ENCODE results near the gene RNF138.

The RNF138 gene

GRCh38 chr18:32091724-32092421 is at the start of gene RNF138:
RNF138 (plus strand) TSS chr18:32091874; CDS start chr18:32092777, 903 bp downstream.
- peak within 1 kb of the TSS; percentile 91 for H3K27ac ChIP-seq (ENCODE audit: low read depth, low read length)
- H3K36me3 ChIP-seq (ENCODE audit: insufficient read depth, low read length) = 0 out of 2 replicates have a peak, but pooled peaks cover 4% of the 10 kb centered on the region
- peak within 1 kb of the TSS; percentile 78 for H3K4me3 ChIP-seq (ENCODE audit: low read depth, low read length)
- peaks cover 18% of the 10 kb centered on the region for H3K4me1 ChIP-seq (ENCODE audit: control insufficient read depth, insufficient read depth, low read length, unreplicated experiment)
- peak within 1 kb of the TSS; percentile 84 for H2AFZ ChIP-seq (ENCODE audit: low read length, unreplicated experiment)
- H3K79me2 ChIP-seq (ENCODE audit: control insufficient read depth, insufficient read depth, low read length, unreplicated experiment) = peaks cover 43% of the 10 kb centered on the region
- no peaks in the 10 kb centered on the region for H3K27me3 ChIP-seq (ENCODE audit: insufficient read depth, low read length)

GRCh38 chr18:32042337-32042736 is 49.3 kb upstream of the RNF138 start:
- H3K27ac ChIP-seq (ENCODE audit: low read depth, low read length) = no peak overlapping the region
- H2AFZ ChIP-seq (ENCODE audit: low read length, unreplicated experiment) = no peak overlapping the region
- H3K79me2 ChIP-seq (ENCODE audit: control insufficient read depth, insufficient read depth, low read length, unreplicated experiment) = no peaks in the 10 kb centered on the region
- no peaks in the 10 kb centered on the region for H3K27me3 ChIP-seq (ENCODE audit: insufficient read depth, low read length)
- H3K36me3 ChIP-seq (ENCODE audit: insufficient read depth, low read length) = no peaks in the 10 kb centered on the region
- H3K4me1 ChIP-seq (ENCODE audit: control insufficient read depth, insufficient read depth, low read length, unreplicated experiment) = no peaks in the 10 kb centered on the region
- H3K4me3 ChIP-seq (ENCODE audit: low read depth, low read length) = no peak overlapping the region

GRCh38 chr18:32048507-32049091 is 43.1 kb upstream of the RNF138 start:
- H3K79me2 ChIP-seq (ENCODE audit: control insufficient read depth, insufficient read depth, low read length, unreplicated experiment) = no peaks in the 10 kb centered on the region
- peak overlapping the region; percentile 16 for H2AFZ ChIP-seq (ENCODE audit: low read length, unreplicated experiment)
- H3K27ac ChIP-seq (ENCODE audit: low read depth, low read length) = peak overlapping the region; percentile 45; the same call in 1 of the 2 replicates

GRCh38 chr18:32049393-32050171 is 42.1 kb upstream of the RNF138 start:
- no peak overlapping the region for H2AFZ ChIP-seq (ENCODE audit: low read length, unreplicated experiment)
- no peaks in the 10 kb centered on the region for H3K79me2 ChIP-seq (ENCODE audit: control insufficient read depth, insufficient read depth, low read length, unreplicated experiment)
- peaks cover 8% of the 10 kb centered on the region for H3K4me1 ChIP-seq (ENCODE audit: control insufficient read depth, insufficient read depth, low read length, unreplicated experiment)
- no peak overlapping the region for H3K4me3 ChIP-seq (ENCODE audit: low read depth, low read length)
- no peaks in the 10 kb centered on the region for H3K36me3 ChIP-seq (ENCODE audit: insufficient read depth, low read length)
- H3K27me3 ChIP-seq (ENCODE audit: insufficient read depth, low read length) = no peaks in the 10 kb centered on the region
- H3K27ac ChIP-seq (ENCODE audit: low read depth, low read length) = peak overlapping the region; percentile 45; the same call in 1 of the 2 replicates

More at GRCh38 chr18:32048507-32049091, 43.1 kb upstream of the RNF138 start:
- peaks cover 8% of the 10 kb centered on the region for H3K4me1 ChIP-seq (ENCODE audit: control insufficient read depth, insufficient read depth, low read length, unreplicated experiment)
- H3K27me3 ChIP-seq (ENCODE audit: insufficient read depth, low read length) = no peaks in the 10 kb centered on the region
- H3K36me3 ChIP-seq (ENCODE audit: insufficient read depth, low read length) = no peaks in the 10 kb centered on the region
- no peak overlapping the region for H3K4me3 ChIP-seq (ENCODE audit: low read depth, low read length)

- no peaks in the 10 kb centered on the region for H3K4me1 ChIP-seq (ENCODE audit: control insufficient read depth, insufficient read depth, low read length, unreplicated experiment)
- H3K36me3 ChIP-seq (ENCODE audit: insufficient read depth, low read length) = no peaks in the 10 kb centered on the region
Measured at GRCh38 chr18:32056613-32057358, 34.9 kb upstream of the RNF138 start.

GRCh38 chr18:32057624-32058165 is 34.0 kb upstream of the RNF138 start:
- no peaks in the 10 kb centered on the region for H3K36me3 ChIP-seq (ENCODE audit: insufficient read depth, low read length)
- H3K4me3 ChIP-seq (ENCODE audit: low read depth, low read length) = no peak overlapping the region
- no peaks in the 10 kb centered on the region for H3K79me2 ChIP-seq (ENCODE audit: control insufficient read depth, insufficient read depth, low read length, unreplicated experiment)
- H3K27me3 ChIP-seq (ENCODE audit: insufficient read depth, low read length) = no peaks in the 10 kb centered on the region
- H3K27ac ChIP-seq (ENCODE audit: low read depth, low read length) = no peak overlapping the region
- no peak overlapping the region for H2AFZ ChIP-seq (ENCODE audit: low read length, unreplicated experiment)
- no peaks in the 10 kb centered on the region for H3K4me1 ChIP-seq (ENCODE audit: control insufficient read depth, insufficient read depth, low read length, unreplicated experiment)

More at GRCh38 chr18:32056613-32057358, 34.9 kb upstream of the RNF138 start:
- H3K27ac ChIP-seq (ENCODE audit: low read depth, low read length) = no peak overlapping the region
- no peaks in the 10 kb centered on the region for H3K27me3 ChIP-seq (ENCODE audit: insufficient read depth, low read length)
- H3K4me3 ChIP-seq (ENCODE audit: low read depth, low read length) = no peak overlapping the region
- H2AFZ ChIP-seq (ENCODE audit: low read length, unreplicated experiment) = no peak overlapping the region
- no peaks in the 10 kb centered on the region for H3K79me2 ChIP-seq (ENCODE audit: control insufficient read depth, insufficient read depth, low read length, unreplicated experiment)

- no peaks in the 10 kb centered on the region for H3K4me1 ChIP-seq (ENCODE audit: control insufficient read depth, insufficient read depth, low read length, unreplicated experiment)
- H2AFZ ChIP-seq (ENCODE audit: low read length, unreplicated experiment) = no peak overlapping the region
- no peaks in the 10 kb centered on the region for H3K27me3 ChIP-seq (ENCODE audit: insufficient read depth, low read length)
- no peak overlapping the region for H3K27ac ChIP-seq (ENCODE audit: low read depth, low read length)
- no peaks in the 10 kb centered on the region for H3K79me2 ChIP-seq (ENCODE audit: control insufficient read depth, insufficient read depth, low read length, unreplicated experiment)
- no peak overlapping the region for H3K4me3 ChIP-seq (ENCODE audit: low read depth, low read length)
- H3K36me3 ChIP-seq (ENCODE audit: insufficient read depth, low read length) = no peaks in the 10 kb centered on the region
Measured at GRCh38 chr18:32060026-32060425, 31.6 kb upstream of the RNF138 start.

- no peaks in the 10 kb centered on the region for H3K36me3 ChIP-seq (ENCODE audit: insufficient read depth, low read length)
- H3K4me1 ChIP-seq (ENCODE audit: control insufficient read depth, insufficient read depth, low read length, unreplicated experiment) = no peaks in the 10 kb centered on the region
- H3K4me3 ChIP-seq (ENCODE audit: low read depth, low read length) = no peak overlapping the region
- no peaks in the 10 kb centered on the region for H3K79me2 ChIP-seq (ENCODE audit: control insufficient read depth, insufficient read depth, low read length, unreplicated experiment)
- H2AFZ ChIP-seq (ENCODE audit: low read length, unreplicated experiment) = no peak overlapping the region
- H3K27me3 ChIP-seq (ENCODE audit: insufficient read depth, low read length) = no peaks in the 10 kb centered on the region
- H3K27ac ChIP-seq (ENCODE audit: low read depth, low read length) = no peak overlapping the region
Measured at GRCh38 chr18:32067375-32068167, 24.1 kb upstream of the RNF138 start.

GRCh38 chr18:32072321-32072720 is 19.4 kb upstream of the RNF138 start:
- H3K36me3 ChIP-seq (ENCODE audit: insufficient read depth, low read length) = no peaks in the 10 kb centered on the region
- H3K27me3 ChIP-seq (ENCODE audit: insufficient read depth, low read length) = no peaks in the 10 kb centered on the region
- H2AFZ ChIP-seq (ENCODE audit: low read length, unreplicated experiment) = no peak overlapping the region
- H3K4me3 ChIP-seq (ENCODE audit: low read depth, low read length) = no peak overlapping the region
- no peaks in the 10 kb centered on the region for H3K79me2 ChIP-seq (ENCODE audit: control insufficient read depth, insufficient read depth, low read length, unreplicated experiment)
- H3K4me1 ChIP-seq (ENCODE audit: control insufficient read depth, insufficient read depth, low read length, unreplicated experiment) = no peaks in the 10 kb centered on the region
- H3K27ac ChIP-seq (ENCODE audit: low read depth, low read length) = no peak overlapping the region

Measured in ACC112 (cell line).